HuH-7 (cell line): Measurements from ENCODE around the gene NR1H2.
"Not testable (repeated sequence)": the region's sequence is repeated elsewhere in the genome, so short reads cannot be mapped to it uniquely, and the experiment has no call there.

ENCODE experiments used
- DNase-seq: peaks from one replicate; pipeline ENCODE4 v3.0.0; 2011; ENCODE audit warnings: low spot score

Gene NR1H2

DNA sequence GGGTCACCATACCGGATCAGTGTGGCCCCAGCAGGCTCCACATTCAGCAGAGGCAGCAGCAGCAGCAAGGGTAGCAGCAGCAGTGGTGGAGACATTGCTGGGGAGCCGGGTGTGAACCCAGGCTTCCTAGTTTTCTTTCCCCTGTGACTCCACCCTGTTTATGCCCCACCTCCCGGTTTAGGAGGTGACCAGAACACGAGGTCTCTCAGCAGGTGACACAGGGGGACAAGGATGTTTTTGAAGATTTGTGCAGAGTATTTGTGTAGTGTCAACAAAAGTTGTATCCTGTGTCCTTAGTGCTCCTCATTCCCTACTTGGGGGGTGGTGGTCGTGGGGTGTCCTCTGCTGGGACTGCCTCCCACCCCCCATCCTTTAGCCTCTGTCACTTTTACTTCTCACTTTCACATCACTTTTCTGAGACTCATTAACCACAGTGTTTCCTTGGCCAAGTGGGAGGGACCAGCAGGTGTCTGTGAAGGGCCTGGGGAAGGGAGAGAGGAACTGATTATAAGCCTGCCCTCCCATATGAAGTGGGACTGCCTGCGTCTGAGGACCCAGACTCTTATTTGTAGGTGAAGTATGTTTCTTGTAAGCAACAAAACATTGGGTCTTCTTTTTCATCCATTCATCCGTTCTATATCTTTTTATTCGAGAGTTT, 31.5 kb upstream of the NR1H2 start:
- DNase-seq: no peak

DNA sequence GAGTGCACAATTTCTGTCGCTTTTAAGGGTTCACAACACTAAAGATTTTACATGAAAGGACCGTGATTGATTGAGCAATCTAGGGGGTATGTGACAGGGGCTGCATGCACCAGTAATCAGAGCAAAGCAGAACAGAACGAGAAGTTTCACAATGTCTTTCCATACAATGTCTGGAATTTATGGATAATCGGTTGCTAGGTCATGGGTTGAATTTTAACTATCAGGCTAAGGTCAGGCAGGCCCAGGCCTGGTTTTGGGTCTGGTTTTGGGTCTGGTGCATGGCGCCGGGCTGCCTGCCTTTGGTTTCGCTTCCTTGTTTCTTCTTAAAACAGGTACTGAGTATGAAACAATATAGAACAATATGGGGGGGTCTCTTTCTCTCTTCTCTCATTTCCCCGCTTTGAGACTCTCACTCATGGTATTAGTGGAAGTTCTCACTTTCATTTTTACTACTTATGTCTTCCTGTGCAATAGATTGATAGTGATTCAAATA, 29.1 kb upstream of the NR1H2 start:
- DNase-seq: not testable (repeated sequence)

DNA sequence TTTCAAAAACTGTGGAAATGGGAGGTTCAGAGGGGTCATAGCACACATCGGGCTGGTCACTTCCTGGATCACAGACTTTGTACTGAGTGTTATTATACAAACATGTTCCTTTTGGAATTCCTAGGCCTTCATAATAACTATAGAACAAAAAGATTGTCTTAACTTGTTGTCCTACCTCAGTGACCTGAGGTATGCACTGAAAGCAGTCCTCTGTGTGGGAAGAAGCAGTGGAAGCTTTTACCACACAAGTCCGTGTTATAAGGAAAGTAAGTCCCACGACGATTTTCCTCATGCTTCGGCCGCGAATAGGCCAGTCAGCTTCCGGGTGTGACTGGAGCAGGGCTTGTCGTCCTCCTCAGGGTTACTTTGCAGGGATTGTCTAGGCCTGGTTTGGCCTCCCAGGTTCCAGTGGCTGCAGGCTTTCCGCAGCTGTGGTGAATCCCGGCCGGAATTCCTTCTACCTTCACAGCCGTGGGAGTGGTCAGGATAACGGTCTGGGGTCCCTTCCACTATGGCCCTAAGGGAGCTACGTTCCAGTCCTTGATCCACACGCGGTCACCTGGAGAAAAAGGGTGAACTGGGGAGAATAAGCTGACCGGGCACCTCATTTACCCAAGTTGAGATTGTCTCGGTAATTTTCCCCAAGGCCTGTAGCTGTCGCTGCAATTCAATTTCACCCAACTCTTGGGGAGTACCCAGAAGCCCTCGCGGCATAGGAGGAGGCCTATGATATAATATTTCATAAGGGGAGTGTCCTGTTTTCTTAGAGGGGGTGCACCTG, 26.8 kb upstream of the NR1H2 start:
- no peak for DNase-seq

DNA sequence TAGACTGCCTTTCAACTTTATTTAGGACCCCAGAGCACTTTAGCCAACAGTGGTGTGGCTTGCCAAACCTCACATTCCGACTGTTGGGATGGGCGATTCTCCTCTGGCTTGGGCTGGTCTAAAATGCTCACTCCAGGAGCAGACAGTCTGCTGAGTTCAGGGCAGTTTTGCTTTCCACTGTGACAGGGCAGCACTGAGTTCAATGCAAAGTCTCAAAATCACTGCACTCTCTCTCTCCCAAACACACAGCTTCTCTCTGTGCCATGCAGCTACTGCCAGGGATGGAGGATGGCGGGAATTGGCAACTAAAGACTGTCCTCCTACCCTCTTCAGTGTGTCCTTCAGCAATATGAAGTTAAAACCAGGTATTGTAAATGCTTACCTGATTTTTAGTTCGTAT, 24.0 kb upstream of the NR1H2 start:
- no peak for DNase-seq

DNA sequence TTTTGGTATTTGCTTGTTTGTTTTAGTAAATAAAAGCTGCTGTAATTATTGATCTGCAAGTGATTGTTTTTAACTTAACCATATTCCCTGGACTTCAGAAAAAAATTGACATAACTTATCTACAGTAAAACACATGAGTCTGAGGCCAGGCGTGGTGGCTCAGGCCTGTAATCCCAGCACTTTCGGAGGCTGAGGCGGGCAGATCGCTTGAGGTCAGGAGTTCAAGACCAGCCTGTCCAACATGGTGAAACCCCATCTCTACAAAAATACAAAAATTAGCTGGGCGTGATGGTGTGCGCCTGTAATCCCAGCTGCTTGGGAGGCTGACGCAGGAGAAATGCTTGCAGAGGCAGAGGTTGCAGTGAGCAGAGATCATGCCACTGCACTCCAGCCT, 22.8 kb upstream of the NR1H2 start:
- DNase-seq: not testable (repeated sequence)

DNA sequence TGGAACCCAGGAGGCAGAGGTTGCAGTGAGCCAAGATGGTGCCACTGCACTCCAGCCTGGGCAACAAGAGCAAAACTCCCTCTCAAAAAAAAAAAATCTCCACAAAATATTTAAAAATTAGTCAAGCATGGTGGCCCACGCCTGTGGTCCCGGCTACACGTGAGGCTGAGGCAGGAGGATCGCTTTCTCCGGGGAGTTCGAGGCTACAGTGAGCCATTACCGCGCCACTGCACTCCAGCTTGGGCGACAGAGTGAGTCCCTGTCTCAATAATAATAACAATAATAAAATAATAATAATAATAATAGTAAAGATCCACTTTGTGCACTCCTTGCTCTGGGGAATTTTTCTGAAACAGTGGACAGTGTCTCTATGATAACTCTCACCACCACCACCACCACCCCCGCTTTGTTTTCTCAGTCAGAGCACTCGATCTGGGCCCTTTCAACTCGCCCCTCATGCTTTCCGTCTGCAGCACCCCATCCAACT, 19.5 kb upstream of the NR1H2 start:
- DNase-seq: no peak

DNA sequence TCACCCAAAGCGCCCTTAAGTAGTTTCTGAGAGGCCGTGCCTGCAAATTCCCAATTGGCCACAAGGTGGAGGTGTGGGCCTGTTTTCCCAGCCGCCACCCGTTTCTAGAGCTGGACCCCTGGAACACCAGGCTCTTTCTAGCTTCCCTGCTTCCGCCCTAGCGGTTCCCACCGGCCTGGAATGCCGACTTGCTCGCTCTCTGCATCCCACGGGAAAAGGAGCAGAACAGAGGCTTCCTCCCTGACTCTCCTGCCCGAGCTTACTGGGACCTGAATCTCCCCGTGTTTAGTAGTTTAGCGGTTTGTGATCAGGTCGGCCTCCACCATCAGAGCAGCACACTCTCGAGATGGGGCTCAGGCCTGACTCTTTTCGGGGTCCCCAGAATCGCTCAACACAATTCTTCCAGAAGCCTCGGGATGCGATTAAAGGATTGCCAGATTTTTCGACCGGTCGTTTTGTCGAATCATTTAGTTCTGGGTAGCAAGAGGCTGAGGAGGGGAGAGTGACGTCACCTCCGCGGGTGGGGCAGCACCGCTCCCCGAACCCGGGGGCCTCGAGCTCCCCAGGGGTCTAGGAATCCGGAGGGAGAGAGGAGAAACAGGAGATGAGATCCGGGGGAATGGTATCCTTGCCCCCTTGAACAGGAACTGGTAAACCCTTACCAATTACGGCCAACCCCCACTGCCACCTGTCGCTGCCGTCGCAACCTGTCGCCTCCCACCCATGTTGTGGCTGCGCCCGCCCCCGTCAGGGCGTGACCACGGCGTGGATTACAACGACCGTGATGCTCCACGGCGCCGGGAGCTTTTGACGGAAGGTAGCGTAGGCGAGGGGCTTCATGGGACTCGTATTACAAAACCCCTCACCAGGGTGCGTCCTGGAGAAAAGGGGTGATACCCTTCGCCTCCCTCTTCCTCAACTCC, 18.8 kb upstream of the NR1H2 start:
- DNase-seq: peak; percentile 61

DNA sequence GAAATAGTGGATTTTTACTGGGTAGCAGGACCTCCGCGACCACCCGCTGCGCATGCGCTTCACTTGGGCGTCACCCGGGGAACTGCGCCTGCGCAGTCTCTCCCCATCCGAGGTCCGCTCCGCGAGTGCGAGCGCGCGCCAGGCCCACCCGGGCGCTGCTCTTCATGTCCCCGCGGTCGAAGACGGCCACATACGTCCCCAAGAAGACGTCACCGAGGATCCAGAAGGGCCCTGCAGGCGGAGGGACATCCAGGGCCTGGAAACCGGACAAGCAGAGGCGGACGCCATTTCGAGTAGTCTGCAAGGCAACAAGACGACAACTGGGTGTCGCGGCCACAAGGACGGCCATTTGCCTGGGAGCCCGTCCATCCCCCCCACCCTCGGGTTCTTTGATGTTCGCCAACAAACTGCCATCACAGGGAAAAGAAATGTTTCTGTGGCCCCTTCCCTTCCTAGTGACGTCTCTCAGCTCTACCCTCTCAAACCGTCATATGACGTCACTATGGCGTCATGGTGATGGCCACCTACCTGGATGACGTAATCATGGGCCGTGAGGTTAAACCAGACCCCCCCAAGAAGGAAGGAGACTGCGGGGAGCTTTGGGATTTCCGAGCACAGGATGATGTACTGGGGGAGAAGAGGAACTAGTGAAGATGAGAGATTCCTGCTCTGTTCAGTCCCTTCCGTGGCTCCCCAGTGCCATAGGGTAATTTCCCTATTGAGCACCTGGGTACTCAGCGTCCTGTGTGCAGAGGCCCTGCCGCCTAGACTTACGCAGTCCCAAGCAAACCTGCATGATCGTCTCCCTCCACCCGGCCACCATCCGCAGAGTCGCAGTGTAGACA, 17.6 kb upstream of the NR1H2 start:
- DNase-seq: peak; percentile 50

DNA sequence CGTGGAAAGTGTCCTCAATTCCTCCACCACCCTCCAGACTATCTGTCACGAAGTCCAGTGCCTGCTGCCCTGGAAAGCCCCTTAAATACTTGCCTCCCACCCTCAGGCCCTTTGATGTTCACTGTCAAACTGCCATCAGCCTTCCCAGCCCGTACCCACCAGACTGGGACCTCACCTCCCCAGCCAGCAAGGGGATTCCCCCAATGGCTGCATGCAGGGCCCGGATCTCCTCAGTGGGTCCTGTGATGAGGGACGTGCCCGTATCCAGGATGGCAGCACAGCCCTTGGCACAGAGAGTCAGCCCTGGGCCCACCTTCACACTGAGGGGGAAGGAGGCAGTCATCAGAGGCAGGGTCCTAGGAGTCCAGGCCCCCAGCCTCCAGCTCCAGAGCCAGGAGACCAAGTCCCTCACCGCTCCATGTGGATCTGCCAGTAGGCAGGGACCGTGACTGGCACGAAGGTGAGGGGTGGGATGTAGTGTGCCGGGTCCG, 16.9 kb upstream of the NR1H2 start:
- no peak for DNase-seq

DNA sequence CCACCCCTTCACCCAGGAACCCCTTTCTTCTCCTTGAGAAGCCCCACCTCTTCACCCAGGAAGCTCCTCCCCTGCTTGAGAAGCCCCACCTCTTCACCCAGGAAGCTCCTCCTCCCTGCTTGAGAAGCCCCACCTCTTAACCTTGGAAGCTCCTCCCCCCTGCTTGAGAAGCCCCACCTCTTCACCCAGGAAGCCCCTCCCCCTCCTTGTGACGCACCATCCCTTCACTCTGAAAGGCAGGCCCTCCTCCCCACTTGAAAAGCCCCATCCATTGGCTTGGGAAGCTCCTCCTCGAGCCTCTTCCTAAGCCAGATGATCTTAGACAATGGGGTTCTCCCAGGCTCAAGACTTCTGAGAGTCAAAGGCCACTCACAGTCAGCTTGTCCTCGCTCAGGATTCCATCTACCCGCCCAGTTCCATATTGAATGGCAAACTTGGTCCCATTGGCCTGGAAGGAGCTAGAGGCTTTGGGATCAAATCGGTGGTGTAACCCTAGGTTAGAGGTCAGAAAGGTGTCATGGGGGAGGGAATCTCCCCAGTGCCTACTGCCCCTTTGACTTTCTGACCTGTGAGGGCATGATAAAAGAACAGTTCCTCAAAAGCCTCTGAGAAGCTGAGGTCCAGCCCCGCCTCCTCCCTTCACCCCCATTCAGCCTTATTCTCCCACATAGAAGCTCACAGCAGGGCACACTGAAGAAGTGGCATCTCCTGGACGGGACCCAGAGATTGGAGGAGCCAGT, 14.8 kb upstream of the NR1H2 start:
- no peak for DNase-seq

DNA sequence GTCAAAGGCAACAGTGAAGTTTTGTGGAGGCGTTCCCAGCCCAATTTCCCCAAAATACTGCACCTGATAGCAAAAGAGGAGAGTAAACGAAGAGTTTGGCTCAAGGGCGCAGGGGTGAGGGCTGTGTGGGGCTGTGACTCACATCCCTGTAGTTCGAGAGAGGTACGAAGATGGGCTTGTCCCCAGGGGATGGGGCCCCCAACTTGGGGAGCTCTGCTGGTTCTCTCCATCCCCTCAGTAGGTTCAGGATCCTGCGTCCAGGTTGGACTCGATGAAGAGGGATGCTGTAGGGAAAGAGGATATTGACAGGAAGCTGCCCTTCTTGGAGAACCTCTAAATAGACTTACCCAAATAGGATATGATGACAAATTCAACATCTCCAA, 14.2 kb upstream of the NR1H2 start:
- DNase-seq: no peak

DNA sequence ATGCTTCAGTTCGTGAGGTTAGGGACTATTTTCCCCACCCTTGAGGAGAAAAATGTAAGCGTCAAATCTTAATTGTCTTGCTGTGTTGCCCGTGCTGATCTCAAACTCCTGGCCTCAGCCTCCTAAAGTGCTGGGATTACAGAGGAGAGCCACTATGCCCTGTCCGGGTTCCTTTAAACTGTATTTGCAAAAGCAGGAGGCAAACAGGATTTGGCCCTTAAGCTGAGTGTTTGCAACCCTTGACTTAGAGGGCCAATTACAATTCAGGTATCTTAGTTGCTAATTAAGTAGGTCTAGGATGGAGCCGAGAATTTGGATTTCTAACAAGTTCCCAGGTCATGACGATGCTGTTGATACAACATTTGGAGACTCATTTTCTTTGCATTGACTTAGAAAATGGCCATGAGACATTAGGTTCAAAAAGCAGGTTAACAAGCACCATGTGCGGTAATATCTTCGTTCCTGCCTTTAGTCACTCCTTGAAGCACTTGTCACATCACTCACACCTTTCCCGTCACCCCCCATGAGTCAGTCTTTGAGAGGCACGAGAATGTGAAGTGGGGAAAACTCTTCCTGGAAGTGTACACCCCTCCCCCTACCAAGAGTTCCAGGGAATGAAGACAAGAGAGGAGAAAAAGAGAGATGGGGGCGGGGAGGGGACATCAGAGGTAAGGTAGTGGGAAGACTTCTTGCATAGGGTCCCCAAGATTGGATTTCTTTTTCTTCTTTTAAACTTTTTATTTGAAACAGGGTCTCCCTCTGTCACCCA, 13.4 kb upstream of the NR1H2 start:
- DNase-seq: no peak

DNA sequence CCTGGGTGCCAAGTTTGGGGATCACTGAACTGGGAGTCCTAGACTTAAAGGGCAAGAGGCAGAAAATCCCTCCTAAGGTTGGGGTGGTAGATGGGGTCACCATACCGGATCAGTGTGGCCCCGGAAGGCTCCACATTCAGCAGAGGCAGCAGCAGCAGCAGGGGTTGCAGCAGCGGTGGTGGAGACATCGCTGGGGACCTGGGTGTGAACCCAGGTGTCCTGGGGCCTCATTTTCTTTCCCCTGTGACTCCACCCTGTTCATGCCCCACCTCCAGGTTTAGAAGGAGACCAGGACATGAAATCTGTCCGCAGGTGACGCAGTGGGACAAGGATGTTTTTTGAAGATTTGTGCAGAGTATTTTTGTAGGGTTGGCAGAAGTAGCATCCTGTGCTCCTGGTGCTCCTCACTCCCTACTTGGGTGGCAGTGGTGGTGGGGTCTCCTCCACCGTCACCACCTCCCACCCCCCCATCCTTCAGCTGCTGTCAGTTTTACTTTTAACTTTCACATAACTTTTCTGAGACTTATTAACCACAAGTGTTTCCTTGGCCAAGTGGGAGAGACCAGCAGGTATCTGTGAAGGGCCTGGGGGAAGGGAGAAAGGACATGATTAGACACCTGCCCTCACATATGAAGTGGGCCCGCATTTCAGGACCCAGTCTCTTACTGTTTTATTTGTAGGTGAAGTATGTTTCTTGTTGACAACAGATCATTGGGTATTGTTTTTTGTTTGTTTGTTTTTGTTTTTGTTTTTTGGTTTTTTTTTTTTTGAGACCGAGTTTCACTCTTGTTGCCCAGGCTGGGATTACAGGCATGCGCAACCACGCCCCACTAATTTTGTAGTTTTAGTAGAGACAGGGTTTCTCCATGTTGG, 10.6 kb upstream of the NR1H2 start, which contains the start of gene NAPSA:
NAPSA (minus strand) TSS at position 206 of the 873 bp plus-strand sequence; CDS start at position 188, 18 bp downstream.
- DNase-seq: no peak

DNA sequence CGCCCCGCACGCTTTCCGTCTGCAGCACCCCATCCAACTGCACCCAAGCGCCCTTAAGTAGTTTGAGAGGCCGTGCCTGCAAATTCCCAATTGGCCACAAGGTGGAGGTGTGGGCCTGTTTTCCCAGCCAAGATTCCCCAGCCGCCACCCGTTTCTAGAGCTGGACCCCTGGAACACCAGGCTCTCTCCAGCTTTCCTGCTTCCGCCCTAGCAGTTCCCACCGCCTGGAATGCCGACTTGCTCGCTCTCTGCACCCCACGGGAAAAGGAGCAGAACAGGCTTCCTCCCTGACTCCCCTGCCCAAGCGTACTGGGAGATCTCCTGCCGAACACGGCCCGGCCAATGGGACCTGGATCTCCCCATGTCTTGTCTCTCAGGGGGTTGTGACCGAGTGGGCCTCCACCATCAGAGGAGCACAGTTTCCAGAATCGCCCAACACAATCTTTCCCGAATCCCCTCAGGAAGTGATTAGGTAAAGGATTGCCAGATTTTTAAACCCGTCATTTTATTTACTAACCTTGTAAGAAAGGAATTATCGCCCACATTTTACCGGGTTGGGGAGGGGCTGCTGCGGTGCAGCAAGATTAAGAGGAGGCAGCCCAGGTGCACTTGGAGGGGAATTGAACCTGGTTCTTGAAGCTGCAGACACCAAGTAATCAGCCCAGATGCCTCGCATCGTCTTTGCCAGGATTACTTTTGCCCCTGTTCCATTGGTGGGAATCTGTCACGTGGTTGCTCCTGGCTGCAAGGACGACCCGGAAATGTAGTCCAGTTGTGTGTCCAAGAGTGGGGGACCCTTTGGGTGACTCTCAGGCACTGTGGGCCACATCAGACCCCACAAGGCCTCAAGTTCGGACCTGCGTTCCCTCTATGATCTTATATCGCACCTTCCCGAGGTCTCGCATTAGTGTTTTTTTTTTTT, 7.3 kb upstream of the NR1H2 start:
- DNase-seq: peak; percentile 64

DNA sequence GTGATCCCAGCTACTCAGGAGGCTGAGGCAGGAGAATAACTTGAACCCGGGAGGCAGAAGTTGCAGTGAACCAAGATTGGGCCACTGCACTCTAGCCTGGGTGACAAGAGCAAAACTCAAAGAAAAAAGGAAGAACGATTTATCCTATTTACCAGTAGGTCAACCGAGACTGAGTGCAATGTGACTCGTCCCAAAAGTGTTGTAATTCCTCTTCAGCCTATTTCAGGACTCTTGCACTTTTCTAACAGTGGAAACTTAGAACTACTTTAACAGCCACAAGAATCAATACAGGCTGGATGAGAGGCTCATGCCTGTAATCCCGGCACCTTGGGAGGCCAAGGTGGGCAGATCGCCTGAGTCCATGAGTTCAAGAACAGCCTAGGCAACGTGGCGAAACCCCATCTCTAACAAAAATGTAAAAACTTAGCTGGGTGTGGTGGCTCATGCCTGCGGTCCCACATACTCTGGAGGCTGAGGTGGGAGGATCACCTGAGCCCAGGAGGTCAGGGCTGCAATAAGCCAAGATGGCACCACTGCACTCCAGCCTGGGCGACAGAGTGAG, 4.3 kb upstream of the NR1H2 start:
- DNase-seq: no peak

DNA sequence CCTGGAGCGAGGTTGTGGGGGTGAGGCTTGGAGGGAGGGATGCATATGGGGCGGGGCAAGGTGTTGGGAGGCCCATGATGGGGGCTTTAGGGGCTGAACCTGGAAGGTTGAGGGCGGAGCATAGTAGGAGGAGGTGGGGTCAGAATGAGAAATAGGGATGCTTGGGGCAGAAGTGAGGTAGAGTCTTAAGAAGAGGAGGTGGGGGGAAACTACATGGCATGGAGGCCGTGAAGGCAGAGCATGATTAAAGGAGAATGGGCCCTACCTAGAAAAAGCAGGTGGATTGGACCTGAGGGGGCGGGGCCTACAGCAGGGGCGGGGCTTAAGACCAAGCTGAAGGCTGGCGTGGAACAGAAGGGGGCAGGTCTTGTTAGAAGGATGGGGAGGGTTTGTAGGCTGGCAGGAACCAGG, 799 bp downstream of the NR1H2 start:
- DNase-seq: no peak

DNA sequence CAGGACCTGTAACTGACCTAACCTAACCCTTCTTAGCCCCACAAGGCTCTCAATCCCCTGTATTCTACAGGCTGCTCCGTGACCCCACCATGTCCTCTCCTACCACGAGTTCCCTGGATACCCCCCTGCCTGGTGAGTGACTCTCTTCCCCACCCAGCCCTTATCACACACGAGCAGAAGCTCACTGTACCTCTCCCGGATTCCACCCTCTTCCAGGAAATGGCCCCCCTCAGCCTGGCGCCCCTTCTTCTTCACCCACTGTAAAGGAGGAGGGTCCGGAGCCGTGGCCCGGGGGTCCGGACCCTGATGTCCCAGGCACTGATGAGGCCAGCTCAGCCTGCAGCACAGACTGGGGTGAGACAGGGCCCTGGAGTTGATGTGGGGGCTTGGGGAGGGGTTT, 1.3 kb downstream of the NR1H2 start:
- no peak for DNase-seq
